IPS-18c (cell line): Measurements from ENCODE around the gene SGTB.
"Not testable (repeated sequence)": the region's sequence is repeated elsewhere in the genome, so short reads cannot be mapped to it uniquely, and the experiment has no call there.

Experiments
- H3K4me3 ChIP-seq: 2 replicates; pipeline ENCODE4 v1.7.0; 2013; ENCODE audit warnings: low read depth, mild to moderate bottlenecking, low read length, moderate library complexity; ENCODE audit not compliant: insufficient read depth
- H3K9me3 ChIP-seq: one replicate; pipeline ENCODE4 v1.6.1; 2013; ENCODE audit warnings: mild to moderate bottlenecking, low read length, moderate library complexity; ENCODE audit not compliant: control insufficient read depth, insufficient read depth

The SGTB gene

GRCh38 chr5:65739162-65739561 lies 17.3 kb upstream of the SGTB start:
- Histone ChIP-seq H3K9me3 (no peaks in the 10 kb centered on the region), H3K4me3 (no peak overlapping the region)

- Histone ChIP-seq H3K4me3 (no peak overlapping the region), H3K9me3 (no peaks in the 10 kb centered on the region)
These were observed 16.4 kb upstream of the SGTB start for GRCh38 chr5:65738305-65738704.

GRCh38 chr5:65737842-65738241 lies 15.9 kb upstream of the SGTB start:
- Histone ChIP-seq H3K9me3 (no peaks in the 10 kb centered on the region), H3K4me3 (no peak overlapping the region)

GRCh38 chr5:65736011-65736410 lies 14.1 kb upstream of the SGTB start:
- H3K4me3 ChIP-seq, result no peak overlapping the region

GRCh38 chr5:65734921-65735320 lies 13.0 kb upstream of the SGTB start:
- Histone ChIP-seq H3K9me3 (no peaks in the 10 kb centered on the region), H3K4me3 (no peak overlapping the region)

More at GRCh38 chr5:65736011-65736410, 14.1 kb upstream of the SGTB start:
- no peaks in the 10 kb centered on the region for H3K9me3 ChIP-seq

GRCh38 chr5:65734196-65734775 lies 12.4 kb upstream of the SGTB start:
- H3K9me3 ChIP-seq, result not testable (repeated sequence)

GRCh38 chr5:65732046-65732445 lies 10.1 kb upstream of the SGTB start:
- not testable (repeated sequence) for H3K9me3 ChIP-seq, H3K4me3 ChIP-seq

More at GRCh38 chr5:65734196-65734775, 12.4 kb upstream of the SGTB start:
- H3K4me3 ChIP-seq, result not testable (repeated sequence)

GRCh38 chr5:65730910-65731309 lies 9.0 kb upstream of the SGTB start:
- H3K9me3 ChIP-seq, result no peaks in the 10 kb centered on the region
- H3K4me3 ChIP-seq, result no peak overlapping the region

- H3K4me3 ChIP-seq, result no peak overlapping the region
These were observed 6.3 kb upstream of the SGTB start for GRCh38 chr5:65728218-65728617.

GRCh38 chr5:65727491-65728156 lies 5.7 kb upstream of the SGTB start:
- H3K4me3 ChIP-seq, result no peak overlapping the region
- H3K9me3 ChIP-seq, result no peaks in the 10 kb centered on the region

More at GRCh38 chr5:65728218-65728617, 6.3 kb upstream of the SGTB start:
- no peaks in the 10 kb centered on the region for H3K9me3 ChIP-seq

GRCh38 chr5:65722575-65723403 lies 880 bp upstream of the SGTB start:
- H3K4me3 ChIP-seq, result peak overlapping the region; percentile 93
- H3K9me3 ChIP-seq, result no peaks in the 10 kb centered on the region

GRCh38 chr5:65721050-65721719 lies 724 bp downstream of the SGTB start:
- H3K9me3 ChIP-seq, result no peaks in the 10 kb centered on the region

GRCh38 chr5:65718576-65719310 lies 3.2 kb downstream of the SGTB start:
- Histone ChIP-seq H3K4me3 (no peak overlapping the region), H3K9me3 (no peaks in the 10 kb centered on the region)

More at GRCh38 chr5:65721050-65721719, 724 bp downstream of the SGTB start:
- H3K4me3 ChIP-seq, result peak overlapping the region; percentile 93

GRCh38 chr5:65708145-65708544 lies 13.8 kb downstream of the SGTB start:
- Histone ChIP-seq H3K9me3 (no peaks in the 10 kb centered on the region), H3K4me3 (no peak overlapping the region)

- Histone ChIP-seq H3K9me3 (no peaks in the 10 kb centered on the region), H3K4me3 (no peak overlapping the region)
These were observed 14.2 kb downstream of the SGTB start for GRCh38 chr5:65707663-65708062.

- no peaks in the 10 kb centered on the region for H3K9me3 ChIP-seq
- H3K4me3 ChIP-seq, result no peak overlapping the region
These were observed 17.2 kb downstream of the SGTB start for GRCh38 chr5:65704621-65705239.
